Small intestine (tissue), 4 donors: Measurements from ENCODE around the gene HRH2. TPM values are rescaled to one million over a fixed set of nuclear protein-coding genes. Genes with fewer than 3 reads are reported as not detected.

Source experiments
- polyA plus RNA-seq, 4 donors: library from polyadenylated mRNA; stranded (reverse) in 3 of 4; unstranded in 1 of 4; fragments of 200-250 nt in 3 of 4; fragments of 120-200 nt in 1 of 4; gene quantifications; one replicate each; pipeline versions ENCODE4 v1.2.1 to v1.2.3, GENCODE V29; 2013
- donor health status: healthy with polysubstance abuse.
- donor health status: Bipolar disorder and iron deficiency.
- donor health status: healthy.

HRH2 gene
- polyA plus RNA-seq, 4 donors = 3.3 to 7.2 (median 6.4) TPM

Other genes with a start within 250 kb of the HRH2 start
- under 1 TPM in 2 of 4 donors, not detected in 2; 0.07 to 0.22 TPM for gene DRD1, start 213.9 kb upstream of the HRH2 start, polyA plus RNA-seq
- gene SFXN1, start 179.5 kb upstream of the HRH2 start, polyA plus RNA-seq = 10 to 100 TPM; 14.9 to 42.1 (median 22.4) TPM
- 1 to 10 TPM in 2 of 4 donors, under 1 TPM in 2; 0.22 to 9.6 (median 0.94) TPM for gene CPLX2, start 213.5 kb downstream of the HRH2 start, polyA plus RNA-seq